Adrenal gland (tissue), 12 donors: ENCODE data around the gene NAT14. TPM values are rescaled to one million over a fixed set of nuclear protein-coding genes. Genes with fewer than 3 reads are reported as not detected.
A peak's percentile ranks its signal among the peaks of the same experiment; 100 is the strongest.

Experiments used
- DNase-seq, 7 donors: peaks; one replicate each; pipeline ENCODE4 v3.0.0-alpha.2; 2019 to 2020
- H3K27ac ChIP-seq, 5 donors: fragments of 200-600 bp; sonication (generic) in 4 of 5; 1 replicate in 3 of 5; 2 replicates in 2 of 5; pipeline versions ENCODE4 v1.5.1 to v1.8.0; 2016 to 2020; ENCODE audit warnings: mild to moderate bottlenecking in 1 of 5
- H3K27me3 ChIP-seq: fragments of 200-600 bp; 2 replicates; pipeline ENCODE4 v1.8.0; 2021
- H3K36me3 ChIP-seq, 2 donors: fragments of 200-600 bp; replicated peaks in 1 of 2; 1 replicate in 1 of 2; 2 replicates in 1 of 2; pipeline versions ENCODE4 v1.5.1 to v1.8.0; 2018 to 2022
- H3K4me1 ChIP-seq, 2 donors: fragments of 200-600 bp; replicated peaks in 1 of 2; 1 replicate in 1 of 2; 2 replicates in 1 of 2; pipeline versions ENCODE4 v1.5.1 to v1.8.0; 2018 to 2021
- H3K4me3 ChIP-seq, 4 donors: fragments of 200-600 bp; sonication (generic) in 3 of 4; one replicate each; pipeline ENCODE4 v1.5.1; 2016 to 2018
- H3K9me3 ChIP-seq, 3 donors: fragments of 200-600 bp; sonication (generic) in 1 of 3; replicated peaks in 1 of 3; 1 replicate in 2 of 3; 2 replicates in 1 of 3; pipeline versions ENCODE4 v1.5.1 to v1.8.0; 2016 to 2021
- CTCF ChIP-seq, 6 experiments: fragments of 450-650 bp in 4 of 6; fragments of 200-600 bp in 2 of 6; sonication (generic) in 1 of 6; IDR thresholded peaks; 1 replicate in 5 of 6; 2 replicates in 1 of 6; pipeline versions ENCODE4 v1.5.1 to v1.8.0; 2016 to 2021; ENCODE audit warnings: antibody characterized with exemption in 6 of 6, mild to moderate bottlenecking in 2 of 6, moderate library complexity in 1 of 6
- POLR2A ChIP-seq, 2 donors: fragments of 450-650 bp; IDR thresholded peaks; one replicate each; pipeline ENCODE4 v1.6.1; 2017; ENCODE audit warnings: antibody characterized with exemption in 2 of 2, mild to moderate bottlenecking in 2 of 2, moderate library complexity in 1 of 2
- WGBS, 4 donors: extraction: QIAGEN DNeasy Blood & Tissue Kit in 2 of 4; methylation state at CpG; one replicate each; pipeline versions ENCODE4 v1.1.5 to v1.1.7; 2013 to 2017; 5-methylcytosine and 5-hydroxymethylcytosine counted together
- intact Hi-C, 2 donors: fragments of 100-400 bp; cut with DNase I; formaldehyde crosslinking; loops; one replicate each; pipeline versions ENCODE4 v1.14.1 to v1.15.0; 2022 to 2023
- polyA plus RNA-seq, 3 donors: library from polyadenylated mRNA; stranded (reverse); fragments of 200-250 nt in 2 of 3; fragments of 350-450 nt in 1 of 3; fragmentation: Illumina TruSeq in 1 of 3; extraction: RNeasy Lipid Tissue Mini Kit (QIAGEN cat#74804) in 1 of 3; gene quantifications; one replicate each; pipeline ENCODE4 v1.2.3, GENCODE V29; 2013 to 2014
- total RNA-seq, 9 donors: library from RNA; depleted of rRNA in 4 of 9; stranded (reverse); fragments of >200 nt in 4 of 9; fragments of 120-200 nt in 1 of 9; fragmentation: NEBNext Ultra II Directional in 1 of 9; extraction: Animal tissue kit (Norgen Biotek cat#: 25700) in 1 of 9; gene quantifications; one replicate each; pipeline versions ENCODE4 v1.1.0 to v1.2.4, GENCODE V29; 2013 to 2023
- donor health status: healthy with polysubstance abuse.
- donor health status: Bipolar disorder and iron deficiency.
- donor health status: DM: yes; HTN: yes; CAD: no.
- donor health status: DM: no; HTN: no; CAD: no.
- donor health status: DM: no; HTN: no; CAD: no.
- donor health status: DM: yes; HTN: yes; CAD: no.

Gene NAT14
- total and polyA plus RNA-seq, 12 donors: 4.9 to 108 (median 18.7) TPM

- peaks cover 11% of the 10 kb centered on the region in 2 donors for H3K4me1 ChIP-seq
- H3K9me3 ChIP-seq: no peaks in the 10 kb centered on the region
- H3K4me3 ChIP-seq: no peak overlapping the region
- intact Hi-C loops: no loop called here
- H3K27me3 ChIP-seq: peaks cover 21% of the 10 kb centered on the region
- no peak overlapping the region for H3K27ac ChIP-seq
- no peak for DNase-seq
- TF ChIP-seq CTCF (IDR thresholded peaks at IDR 0.05): no peak
- TF ChIP-seq POLR2A (IDR thresholded peaks at IDR 0.05): no peak
- WGBS, 4 donors: 1 to 3% (median 2%) methylated on average over 10 to 71 of the region's 80 CpGs
- no peaks in the 10 kb centered on the region for H3K36me3 ChIP-seq
Observed at GRCh38 chr19:55451163-55451964, 33.6 kb upstream of the NAT14 start.

GRCh38 chr19:55451965-55452748, 32.8 kb upstream of the NAT14 start:
- H3K9me3 ChIP-seq: no peaks in the 10 kb centered on the region
- intact Hi-C loops: no loop called here
- peaks cover 21% of the 10 kb centered on the region for H3K27me3 ChIP-seq
- TF ChIP-seq POLR2A (IDR thresholded peaks at IDR 0.05) (no peak), CTCF (IDR thresholded peaks at IDR 0.05) (no peak)
- 2 to 6% (median 3%) methylated on average over 15 to 57 of the region's 57 CpGs for WGBS, 4 donors
- peaks cover 11% of the 10 kb centered on the region in 2 donors for H3K4me1 ChIP-seq
- H3K36me3 ChIP-seq: no peaks in the 10 kb centered on the region
- peak overlapping the region in 1 of 4 donors; percentile 44 for H3K4me3 ChIP-seq
- H3K27ac ChIP-seq: no peak overlapping the region
- DNase-seq: peak in 1 of 7 donors; percentile 59

GRCh38 chr19:55452749-55453346, 32.1 kb upstream of the NAT14 start:
- Histone ChIP-seq H3K4me1 (peaks cover 11% of the 10 kb centered on the region in 2 donors), H3K27me3 (peaks cover 21% of the 10 kb centered on the region), H3K4me3 (peak overlapping the region in 1 of 4 donors; percentile 44), H3K9me3 (no peaks in the 10 kb centered on the region), H3K27ac (no peak overlapping the region), H3K36me3 (no peaks in the 10 kb centered on the region)
- WGBS, 4 donors: 10 to 28% (median 12%) methylated on average over 5 to 34 of the region's 34 CpGs
- TF ChIP-seq POLR2A (IDR thresholded peaks at IDR 0.05): no peak
- peak in 1 of 6 experiments; percentile 17 for TF ChIP-seq CTCF (IDR thresholded peaks at IDR 0.05)
- intact Hi-C loops: no loop called here
- DNase-seq: peak; percentile 65 to 94 (median 87)
